ENCODE data around the gene SLC48A1. TPM values are rescaled to one million over a fixed set of nuclear protein-coding genes. Genes with fewer than 3 reads are reported as not detected.

SLC48A1 gene
- total and polyA plus RNA-seq, 8 donors: 2.3 to 29.0 (median 13.7) TPM

- intact Hi-C loops (cut with DNase I; ENCODE audit: low total_unique reads): no loop called here
- DNase-seq: no peak
- no peak overlapping the region for H3K4me3 ChIP-seq
- H3K4me1 ChIP-seq: peaks cover 0 to 9% (median 0%) of the 10 kb centered on the region in 4 donors
- H3K27ac ChIP-seq: no peak overlapping the region
- H3K27me3 ChIP-seq: no peaks in the 10 kb centered on the region
- peaks cover 87 to 100% (median 100%) of the 10 kb centered on the region in 4 donors for H3K36me3 ChIP-seq
- WGBS, 5 donors: 80 to 93% (median 83%) methylated on average over 10 to 15 of the region's 15 CpGs
- TF ChIP-seq EP300 (IDR thresholded peaks at IDR 0.05) (no peak), POLR2AphosphoS5 (IDR thresholded peaks at IDR 0.05) (no peak), POLR2A (IDR thresholded peaks at IDR 0.05) (no peak)
- TF ChIP-seq, protein P1, sequence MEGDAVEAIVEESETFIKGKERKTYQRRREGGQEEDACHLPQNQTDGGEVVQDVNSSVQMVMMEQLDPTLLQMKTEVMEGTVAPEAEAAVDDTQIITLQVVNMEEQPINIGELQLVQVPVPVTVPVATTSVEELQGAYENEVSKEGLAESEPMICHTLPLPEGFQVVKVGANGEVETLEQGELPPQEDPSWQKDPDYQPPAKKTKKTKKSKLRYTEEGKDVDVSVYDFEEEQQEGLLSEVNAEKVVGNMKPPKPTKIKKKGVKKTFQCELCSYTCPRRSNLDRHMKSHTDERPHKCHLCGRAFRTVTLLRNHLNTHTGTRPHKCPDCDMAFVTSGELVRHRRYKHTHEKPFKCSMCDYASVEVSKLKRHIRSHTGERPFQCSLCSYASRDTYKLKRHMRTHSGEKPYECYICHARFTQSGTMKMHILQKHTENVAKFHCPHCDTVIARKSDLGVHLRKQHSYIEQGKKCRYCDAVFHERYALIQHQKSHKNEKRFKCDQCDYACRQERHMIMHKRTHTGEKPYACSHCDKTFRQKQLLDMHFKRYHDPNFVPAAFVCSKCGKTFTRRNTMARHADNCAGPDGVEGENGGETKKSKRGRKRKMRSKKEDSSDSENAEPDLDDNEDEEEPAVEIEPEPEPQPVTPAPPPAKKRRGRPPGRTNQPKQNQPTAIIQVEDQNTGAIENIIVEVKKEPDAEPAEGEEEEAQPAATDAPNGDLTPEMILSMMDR (IDR thresholded peaks at IDR 0.05): no peak
- no peaks in the 10 kb centered on the region for H3K9me3 ChIP-seq
These were observed 20.1 kb downstream of the SLC48A1 start for GRCh38 chr12:47793015-47793681.

DNA sequence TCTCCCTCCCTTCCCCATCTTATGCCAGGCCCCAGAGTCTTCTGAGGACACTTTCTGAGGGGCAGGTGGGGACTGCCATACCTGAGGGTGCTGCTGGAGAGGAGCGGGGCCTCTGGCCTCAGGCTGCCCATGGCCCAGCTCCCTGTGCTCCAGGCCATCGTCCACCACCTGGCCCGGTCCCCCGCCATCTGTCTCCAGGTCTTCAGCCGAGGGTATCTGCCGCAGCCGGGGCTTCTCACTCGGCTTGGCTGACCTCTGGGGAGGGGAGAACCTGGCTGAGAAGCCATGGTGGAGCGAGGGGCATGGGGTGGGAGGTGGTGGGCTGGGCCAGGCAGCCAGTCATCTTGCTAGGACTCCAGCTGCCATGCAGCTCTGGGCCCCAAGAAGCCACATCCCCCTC lies 21.6 kb downstream of the SLC48A1 start:
- Histone ChIP-seq H3K4me1 (peaks cover 4 to 24% (median 10%) of the 10 kb centered on the region in 4 donors), H3K27ac (no peak overlapping the region), H3K27me3 (no peaks in the 10 kb centered on the region), H3K36me3 (peaks cover 79 to 100% (median 93%) of the 10 kb centered on the region in 4 donors), H3K4me3 (no peak overlapping the region), H3K9me3 (no peaks in the 10 kb centered on the region)
- intact Hi-C loops (cut with DNase I; ENCODE audit: low total_unique reads): loop anchor here (5.0 kb wide), 1 partner anchor 48 kb away; no protein-coding TSS in a partner anchor
- WGBS, 5 donors: 94 to 98% (median 95%) methylated on average over 5 to 9 of the region's 9 CpGs
- DNase-seq: no peak
- TF ChIP-seq EP300 (IDR thresholded peaks at IDR 0.05) (no peak), POLR2AphosphoS5 (IDR thresholded peaks at IDR 0.05) (no peak), POLR2A (IDR thresholded peaks at IDR 0.05) (no peak)
- TF ChIP-seq, protein P1 (IDR thresholded peaks at IDR 0.05): no peak

DNA sequence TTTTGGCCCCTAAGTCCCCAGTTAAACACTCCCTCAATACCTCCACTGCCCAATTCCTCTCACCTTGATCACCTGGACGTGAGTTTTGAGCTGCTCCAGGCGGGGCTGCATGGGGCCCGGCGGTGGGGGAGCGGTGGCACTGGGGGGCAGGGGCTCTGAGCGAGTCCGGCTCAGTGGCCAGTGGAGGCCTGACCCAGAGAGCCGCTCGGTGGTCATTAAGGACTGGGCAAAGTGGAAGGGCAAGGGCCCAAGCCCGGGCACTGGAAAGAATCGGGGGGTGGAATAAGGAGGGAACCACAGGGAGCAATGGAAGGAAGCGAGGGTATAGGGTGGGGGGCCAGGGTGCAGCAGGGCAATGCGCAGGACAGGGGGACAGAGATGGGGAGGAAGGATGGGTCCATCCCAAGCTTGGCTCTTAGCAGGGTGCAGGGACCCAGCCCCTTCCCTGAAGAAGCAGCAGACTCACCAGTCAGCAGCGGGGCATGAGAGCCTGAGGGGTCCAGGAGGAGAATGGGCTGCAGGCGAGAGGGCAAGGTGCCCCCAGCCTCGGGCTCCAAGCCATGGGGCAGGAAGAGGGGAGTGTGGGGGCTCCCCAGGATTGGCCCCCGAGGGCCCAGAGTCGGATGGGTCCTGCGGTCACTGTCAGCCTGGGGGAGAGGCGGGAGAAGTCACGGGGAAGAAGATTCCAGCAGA lies 22.2 kb downstream of the SLC48A1 start:
- 93 to 96% (median 94%) methylated on average over 19 to 21 of the region's 21 CpGs for WGBS, 5 donors
- Histone ChIP-seq H3K9me3 (no peaks in the 10 kb centered on the region), H3K27ac (no peak overlapping the region), H3K36me3 (peaks cover 73 to 98% (median 87%) of the 10 kb centered on the region in 4 donors), H3K4me1 (peaks cover 10 to 30% (median 16%) of the 10 kb centered on the region in 4 donors), H3K27me3 (no peaks in the 10 kb centered on the region), H3K4me3 (no peak overlapping the region)
- intact Hi-C loops (cut with DNase I; ENCODE audit: low total_unique reads): loop anchor here (5.0 kb wide), 1 partner anchor 47 kb away; no protein-coding TSS in a partner anchor
- no peak for DNase-seq
- TF ChIP-seq POLR2A (IDR thresholded peaks at IDR 0.05): no peak
- no peak for TF ChIP-seq EP300 (IDR thresholded peaks at IDR 0.05)
- no peak for TF ChIP-seq POLR2AphosphoS5 (IDR thresholded peaks at IDR 0.05)
- TF ChIP-seq, protein P1 (IDR thresholded peaks at IDR 0.05): no peak

DNA sequence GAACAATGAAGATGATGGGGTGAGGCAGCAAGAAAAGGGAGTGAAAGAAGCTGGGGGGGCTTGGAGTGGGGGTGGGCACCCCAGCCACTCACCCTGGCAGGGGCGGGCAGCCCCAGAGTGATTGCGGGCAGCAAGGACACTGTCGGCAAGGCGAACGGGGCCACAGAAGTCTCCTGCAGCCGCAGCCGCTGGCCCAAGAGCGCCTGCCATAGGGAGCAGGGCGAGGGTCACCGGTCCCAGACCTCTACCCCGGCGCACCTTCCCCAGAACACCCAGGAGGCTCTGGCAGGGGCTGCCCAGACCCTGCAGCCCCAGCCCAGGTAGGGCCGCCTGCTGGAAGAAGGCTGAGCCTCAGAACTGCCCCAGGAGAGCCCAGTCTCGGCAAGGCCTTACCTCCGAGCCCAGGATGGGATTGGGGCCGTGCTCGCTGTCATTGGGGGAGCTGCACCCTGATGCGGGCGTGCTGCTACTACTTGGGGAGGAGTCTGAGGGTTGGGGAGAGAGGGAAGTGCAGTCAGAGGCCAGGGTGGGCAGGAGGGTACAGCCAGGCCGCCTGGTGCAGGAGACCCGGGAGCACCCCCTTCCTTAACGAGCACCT lies 22.9 kb downstream of the SLC48A1 start:
- Histone ChIP-seq H3K4me3 (no peak overlapping the region), H3K36me3 (peaks cover 67 to 98% (median 80%) of the 10 kb centered on the region in 4 donors), H3K9me3 (no peaks in the 10 kb centered on the region), H3K4me1 (peaks cover 16 to 36% (median 22%) of the 10 kb centered on the region in 4 donors), H3K27me3 (no peaks in the 10 kb centered on the region), H3K27ac (no peak overlapping the region)
- no peak for DNase-seq
- WGBS, 5 donors: 89 to 95% (median 93%) methylated on average over 18 to 22 of the region's 22 CpGs
- TF ChIP-seq EP300 (IDR thresholded peaks at IDR 0.05) (no peak), POLR2AphosphoS5 (IDR thresholded peaks at IDR 0.05) (no peak), POLR2A (IDR thresholded peaks at IDR 0.05) (no peak)
- TF ChIP-seq, protein P1 (IDR thresholded peaks at IDR 0.05): no peak
- intact Hi-C loops (cut with DNase I; ENCODE audit: low total_unique reads): loop anchor here (5.0 kb wide), 1 partner anchor 46 kb away; no protein-coding TSS in a partner anchor
